ENCODE data around the gene TCF7L2.

DNA sequence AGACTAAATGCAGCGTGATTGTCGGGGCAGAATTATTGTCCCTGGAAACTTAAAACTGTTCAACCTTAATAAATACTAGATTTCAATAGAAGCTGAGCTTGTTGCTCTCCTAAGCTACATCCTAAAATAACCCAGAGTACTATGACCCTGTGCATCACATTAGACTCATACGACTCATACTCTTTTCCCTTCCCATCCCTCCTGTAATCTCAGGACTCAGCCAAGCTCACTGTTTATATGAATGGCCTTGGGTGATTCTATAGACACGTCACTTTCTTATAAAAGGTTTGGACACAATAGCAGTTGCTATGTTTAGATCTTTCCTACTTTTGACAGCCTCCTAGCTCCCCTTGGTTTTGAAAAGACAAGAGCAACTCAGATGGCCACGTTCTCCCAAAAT is 17.2 kb downstream of the TCF7L2 start:
- no peak for TF ChIP-seq ZNF274 (IDR thresholded peaks at IDR 0.05; ENCODE audit: low read depth, low read length)
- TF ChIP-seq SUZ12 (IDR thresholded peaks at IDR 0.05; ENCODE audit: extremely low read depth, insufficient read depth, insufficient read length): no peak

All from NT2/D1 (cell line).